NCI-H1417 treated with DMSO at 0.1 percent for 48 hours (cell line): Measurements from ENCODE around the gene SLC25A26.
"Not testable (repeated sequence)": the region's sequence is repeated elsewhere in the genome, so short reads cannot be mapped to it uniquely, and the experiment has no call there.

ENCODE experiments used
- DNase-seq: peaks from one replicate; lab custom pipeline; 2025; lab: John Stamatoyannopoulos, UW

Gene SLC25A26, protein sequence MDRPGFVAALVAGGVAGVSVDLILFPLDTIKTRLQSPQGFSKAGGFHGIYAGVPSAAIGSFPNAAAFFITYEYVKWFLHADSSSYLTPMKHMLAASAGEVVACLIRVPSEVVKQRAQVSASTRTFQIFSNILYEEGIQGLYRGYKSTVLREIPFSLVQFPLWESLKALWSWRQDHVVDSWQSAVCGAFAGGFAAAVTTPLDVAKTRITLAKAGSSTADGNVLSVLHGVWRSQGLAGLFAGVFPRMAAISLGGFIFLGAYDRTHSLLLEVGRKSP

DNA sequence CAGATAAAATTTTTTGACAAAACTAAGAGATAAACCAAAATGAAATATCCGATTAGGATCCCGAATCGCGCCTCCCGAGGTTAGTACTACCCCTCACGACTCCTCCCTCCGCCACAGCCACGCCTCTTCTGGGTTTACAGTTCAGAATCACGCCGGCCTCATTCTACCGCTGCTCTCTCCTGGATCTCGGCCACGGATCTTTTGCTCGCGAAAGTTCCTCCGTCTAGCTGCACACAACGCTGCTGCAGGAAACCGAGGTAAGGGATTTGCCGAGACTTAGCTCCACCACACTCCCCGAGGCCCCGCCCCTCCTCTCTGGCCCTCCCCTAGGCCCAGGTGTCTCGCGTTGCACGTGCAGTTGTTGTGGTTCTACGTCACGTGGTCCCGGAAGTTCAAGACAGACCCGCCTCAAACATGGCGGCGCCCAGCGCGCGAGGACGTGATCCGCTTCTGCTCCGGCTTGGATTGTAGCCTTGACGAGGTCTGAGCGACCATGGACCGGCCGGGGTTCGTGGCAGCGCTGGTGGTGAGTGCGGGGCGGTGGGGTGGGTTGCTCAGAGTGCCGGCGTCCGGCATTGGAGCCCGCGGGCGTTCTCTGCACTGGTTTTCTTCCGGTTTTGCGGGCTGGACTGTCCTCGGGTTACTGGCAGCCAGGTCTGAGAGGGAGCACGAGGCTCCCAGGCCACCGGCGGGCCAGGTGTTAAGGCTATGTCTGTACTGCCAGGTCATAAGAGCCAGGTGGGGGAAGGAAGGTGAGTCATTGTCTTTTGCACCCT is at the start of gene SLC25A26:
Gene SLC25A26 (plus strand): TSS at position 400 of the 776 bp plus-strand sequence. CDS start 94 bp downstream, at position 494.
- peak; percentile 60 for DNase-seq

DNA sequence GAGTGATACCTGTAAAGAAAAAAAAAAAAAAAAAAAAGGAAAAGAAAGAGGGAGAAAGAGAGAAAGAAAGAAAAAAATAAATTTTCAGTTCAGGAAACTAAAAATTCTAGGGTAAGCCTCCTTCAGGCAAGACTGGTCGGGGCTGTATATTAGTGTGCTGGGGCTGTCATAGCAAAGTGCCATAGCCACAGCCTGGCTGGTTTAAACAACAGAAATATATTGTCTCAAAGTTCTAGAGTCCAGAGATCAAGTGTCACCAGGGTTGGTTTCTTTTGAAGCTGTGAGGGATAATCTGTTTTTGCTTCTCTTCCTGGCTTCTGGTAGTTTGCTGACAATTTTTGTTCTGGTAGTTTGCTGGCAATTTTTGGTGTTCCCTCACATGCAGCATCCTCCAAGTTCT is 48.4 kb upstream of the SLC25A26 start:
- no peak for DNase-seq

DNA sequence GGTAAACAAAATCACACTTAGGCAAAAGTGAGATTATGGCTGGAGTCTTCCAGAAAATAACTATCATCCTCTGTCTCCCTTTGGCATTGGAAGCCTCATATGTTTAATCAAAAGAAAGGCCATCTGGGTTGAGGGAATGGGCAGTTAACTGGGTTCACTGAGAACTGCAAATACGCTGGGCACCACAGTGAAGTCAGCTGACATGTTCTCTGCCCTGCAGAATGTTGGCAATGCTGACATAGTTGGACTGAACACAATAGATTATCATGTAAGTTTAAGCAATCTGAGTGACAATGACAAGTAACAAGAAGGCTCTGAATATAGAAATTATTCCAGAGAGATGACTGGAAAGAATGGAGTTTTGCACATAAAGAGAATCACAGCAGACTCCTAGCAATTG is 43.8 kb upstream of the SLC25A26 start:
- DNase-seq, result no peak

DNA sequence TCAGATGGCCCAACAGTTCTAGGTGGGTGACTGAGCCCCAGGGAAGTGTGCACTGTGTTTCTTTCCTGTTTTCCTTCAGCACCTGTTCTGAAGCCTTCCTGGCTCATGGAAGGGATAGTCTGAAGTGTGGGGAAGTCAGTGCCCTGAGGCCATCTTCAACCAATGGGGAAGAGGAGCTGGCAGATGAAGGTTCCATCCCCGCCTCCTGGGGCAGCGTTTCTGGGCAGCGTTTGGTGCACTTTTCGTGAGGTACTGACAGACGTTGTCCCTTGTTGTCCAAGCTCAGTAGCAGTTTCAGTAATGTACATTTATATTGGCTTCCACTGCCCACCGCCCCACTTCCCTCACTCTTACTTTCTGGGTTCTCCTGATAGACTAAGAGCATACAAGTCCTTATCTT is 42.6 kb upstream of the SLC25A26 start:
- DNase-seq, result no peak

DNA sequence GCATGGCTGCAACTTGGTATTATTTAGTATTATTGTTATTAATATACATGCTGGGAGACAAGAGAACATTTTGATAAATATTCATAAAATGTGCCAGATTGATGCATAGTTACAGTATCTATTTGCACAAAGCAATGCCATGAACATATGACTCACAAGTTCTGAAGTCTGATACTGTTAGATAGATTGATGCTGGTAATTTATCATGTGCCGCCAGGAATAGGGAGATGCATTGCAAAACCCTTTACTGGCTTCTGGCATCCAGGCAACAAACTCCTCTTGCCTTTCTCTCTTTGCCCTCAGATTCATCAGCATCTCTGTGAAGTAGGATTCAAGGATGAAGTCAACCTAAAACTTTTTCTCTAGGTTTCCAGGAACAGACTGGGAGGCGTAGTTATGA is 41.0 kb upstream of the SLC25A26 start:
- DNase-seq, result no peak

DNA sequence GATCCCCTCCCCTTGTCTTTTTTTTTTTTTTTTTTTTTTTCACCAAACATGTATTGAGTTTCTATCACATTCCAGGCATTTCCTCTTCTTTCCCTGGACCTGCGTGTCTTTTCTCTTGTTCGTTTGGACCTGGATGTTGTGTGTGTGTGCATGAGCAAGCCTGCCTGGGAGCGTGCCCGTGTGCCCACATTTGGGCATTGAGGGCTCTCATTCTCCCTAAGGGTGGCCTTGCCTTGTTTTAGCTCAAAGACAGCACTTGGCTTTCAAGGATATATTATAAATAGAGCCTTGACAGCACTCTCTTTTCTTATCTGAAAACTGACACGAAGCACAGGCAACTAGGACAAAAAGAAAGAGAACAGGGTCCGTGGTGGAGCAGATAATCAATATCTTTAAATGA is 39.0 kb upstream of the SLC25A26 start:
- DNase-seq, result no peak

DNA sequence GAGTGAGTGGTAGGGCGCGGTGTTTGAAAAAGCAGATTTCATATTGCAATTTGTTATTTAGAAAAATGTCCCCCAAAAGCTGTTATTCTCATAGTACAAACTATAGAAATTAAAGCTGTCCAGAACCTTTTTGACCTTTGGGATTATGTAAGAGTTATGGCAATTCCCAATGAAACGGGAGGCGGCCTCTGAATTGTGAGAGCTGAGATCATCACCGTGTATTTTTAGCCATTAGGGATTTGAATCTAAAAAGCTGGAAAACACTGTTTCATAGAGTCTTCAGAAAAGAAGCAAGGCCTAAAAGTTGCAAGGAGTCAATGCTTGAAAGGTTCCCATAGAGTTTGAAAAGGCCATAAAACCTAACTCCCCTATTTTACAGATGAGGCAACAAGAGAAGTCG is 38.6 kb upstream of the SLC25A26 start:
- DNase-seq, result no peak

DNA sequence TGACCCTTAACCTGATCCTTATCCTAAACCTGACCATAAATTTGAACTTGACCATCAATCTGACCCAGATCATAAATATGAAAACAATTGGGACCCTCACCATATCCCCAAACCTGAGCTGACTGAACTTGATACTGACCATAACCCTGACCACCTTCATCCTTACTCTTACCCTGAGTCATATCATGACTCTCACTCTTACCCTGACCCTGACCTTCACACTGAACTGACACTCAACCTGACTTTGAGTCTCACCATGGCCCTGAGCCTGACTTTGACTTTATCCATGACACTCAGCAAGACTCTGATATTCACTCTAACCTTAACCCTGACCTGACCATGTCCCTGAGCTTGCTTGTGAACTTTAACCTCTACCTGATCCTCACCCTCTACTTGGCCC is 34.3 kb upstream of the SLC25A26 start:
- DNase-seq, result no peak

DNA sequence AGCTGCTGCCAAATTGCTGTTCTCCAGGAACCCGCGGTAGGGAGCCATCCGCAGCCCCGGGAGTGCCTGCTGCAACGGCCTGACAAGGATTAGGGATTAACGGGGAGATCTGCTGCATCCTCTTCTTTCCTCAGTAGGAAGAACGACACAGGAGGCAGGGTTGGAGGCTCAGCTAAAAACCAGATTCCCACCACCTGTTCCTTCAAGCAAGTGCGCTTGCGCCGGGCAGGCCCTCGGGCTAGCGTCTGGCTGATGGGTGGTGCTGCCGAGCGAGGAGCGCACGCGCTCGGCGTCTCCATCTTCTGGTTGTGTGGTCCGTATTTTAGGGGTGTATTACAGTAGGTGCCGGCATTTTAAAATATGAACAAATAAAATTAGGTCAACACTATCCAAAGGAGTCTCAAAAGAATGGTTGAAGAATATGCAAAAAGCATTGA is 25.4 kb upstream of the SLC25A26 start:
- no peak for DNase-seq

DNA sequence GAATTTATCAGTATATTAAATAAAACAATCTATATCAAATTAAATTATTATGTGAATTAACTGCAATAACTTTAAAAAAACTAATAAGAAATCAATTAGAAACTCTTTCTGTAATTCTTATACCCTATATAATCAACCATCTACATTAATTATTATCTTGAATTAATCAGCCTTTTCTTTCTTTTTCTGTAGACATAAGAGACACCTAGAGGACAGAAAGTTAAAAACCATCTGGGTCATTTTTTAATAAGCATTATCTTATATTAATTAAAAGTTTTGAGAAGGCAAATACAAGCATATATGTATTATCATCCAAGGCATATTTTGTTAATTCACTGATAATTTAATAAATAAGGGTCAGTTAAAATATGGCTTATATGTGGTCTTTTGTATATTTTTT is 24.2 kb upstream of the SLC25A26 start:
- no peak for DNase-seq

DNA sequence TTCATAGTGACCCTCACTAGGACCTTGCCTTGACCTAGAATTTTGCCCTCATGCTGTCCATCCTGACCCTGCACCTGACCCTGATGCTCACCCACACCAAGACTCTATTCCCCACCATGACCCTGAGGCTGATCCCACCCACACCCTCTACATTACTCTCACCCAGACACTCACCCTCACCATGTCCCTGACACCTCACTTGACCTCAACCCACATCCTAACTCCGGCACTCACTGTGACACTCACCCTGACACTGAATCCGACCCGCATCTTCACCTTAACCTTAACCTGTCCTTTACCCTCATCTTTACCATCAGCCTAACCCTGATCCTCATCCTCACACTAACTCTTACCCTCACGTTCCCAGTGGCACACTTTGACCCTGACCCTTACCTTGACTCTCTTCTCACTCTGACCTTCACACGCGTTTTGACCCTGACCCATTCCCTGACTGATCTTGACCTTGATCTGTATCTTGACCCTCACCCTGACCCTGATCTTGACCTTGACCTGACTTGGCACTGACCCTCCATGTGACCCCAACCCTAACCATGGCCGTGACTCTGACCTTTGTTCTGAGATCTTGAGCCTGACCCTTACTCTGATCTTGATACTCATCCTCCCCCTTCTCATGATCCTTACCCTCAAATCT is 22.2 kb upstream of the SLC25A26 start:
- DNase-seq, result no peak

DNA sequence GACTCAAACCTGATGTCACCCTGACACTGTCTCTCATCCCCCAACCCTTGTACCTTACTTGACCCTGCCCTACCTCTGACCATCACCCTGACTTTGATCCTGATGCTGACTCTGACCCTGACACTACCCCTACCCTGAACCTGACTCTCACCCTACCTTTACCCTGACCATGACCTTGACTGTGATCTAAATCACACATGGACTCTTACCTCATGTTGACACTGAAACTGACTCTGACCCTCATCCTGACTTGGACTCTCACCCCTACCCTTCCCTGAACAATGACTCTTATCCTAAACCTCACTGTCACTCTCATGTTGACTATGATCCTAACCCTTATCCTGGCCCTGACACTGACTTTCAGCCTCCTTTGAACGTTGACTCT is 21.7 kb upstream of the SLC25A26 start:
- DNase-seq, result no peak

DNA sequence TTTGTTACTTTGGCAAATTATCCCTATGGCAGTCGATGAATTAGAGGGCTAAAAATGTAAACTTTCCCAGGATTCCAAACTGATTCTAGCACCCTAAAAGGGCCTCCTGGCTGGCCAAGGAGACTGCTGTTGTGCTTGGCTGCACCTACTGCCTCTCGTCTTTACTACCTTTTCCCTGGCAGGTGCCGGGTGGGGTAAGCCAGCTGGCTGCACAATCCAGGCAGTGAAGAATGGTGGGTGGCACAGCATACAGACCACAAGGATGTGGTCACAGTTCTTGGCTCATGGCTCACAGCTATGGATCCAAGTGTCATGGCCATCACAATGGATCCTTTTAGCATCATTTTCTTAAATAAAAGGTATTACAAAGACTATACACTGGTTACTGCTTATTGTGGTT is 20.7 kb upstream of the SLC25A26 start:
- DNase-seq, result no peak

DNA sequence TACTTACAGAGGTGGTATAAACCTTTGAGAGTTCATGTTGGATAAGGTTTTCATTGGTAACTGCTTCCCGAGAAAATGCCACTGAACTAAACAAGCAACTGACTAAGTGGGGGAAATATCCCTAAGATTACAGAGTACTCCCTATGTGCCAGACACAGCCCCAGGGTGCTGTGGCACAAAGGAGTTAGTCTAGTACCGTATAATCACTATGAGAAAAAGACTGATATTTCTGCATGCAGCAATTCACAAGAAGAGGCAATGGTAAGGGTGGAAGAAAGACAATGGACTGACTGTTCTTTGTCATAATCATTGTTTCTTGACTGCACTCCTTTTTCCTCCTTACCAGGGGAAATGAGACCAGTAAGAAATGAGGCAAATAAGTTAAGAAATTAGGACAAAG is 20.0 kb upstream of the SLC25A26 start:
- DNase-seq, result no peak

DNA sequence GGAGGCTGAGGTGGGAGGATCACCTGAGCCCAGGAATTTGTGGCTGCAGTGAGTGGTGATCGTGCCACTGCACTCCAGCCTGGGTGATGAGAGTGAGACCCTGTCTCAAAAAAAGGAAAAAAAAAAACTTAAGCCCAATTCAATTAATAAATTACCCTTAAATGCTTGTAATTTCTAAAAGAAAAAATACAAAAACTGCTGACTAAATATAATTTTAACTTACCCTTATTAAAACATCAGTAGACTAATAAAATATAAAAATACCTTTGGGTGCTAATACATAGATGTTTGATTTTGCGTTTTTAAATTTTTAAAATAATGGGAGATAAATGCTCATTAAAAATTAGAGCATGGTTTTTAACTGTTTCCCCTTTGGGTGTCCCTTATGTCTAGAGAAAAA is 17.5 kb upstream of the SLC25A26 start:
- DNase-seq, result no peak

DNA sequence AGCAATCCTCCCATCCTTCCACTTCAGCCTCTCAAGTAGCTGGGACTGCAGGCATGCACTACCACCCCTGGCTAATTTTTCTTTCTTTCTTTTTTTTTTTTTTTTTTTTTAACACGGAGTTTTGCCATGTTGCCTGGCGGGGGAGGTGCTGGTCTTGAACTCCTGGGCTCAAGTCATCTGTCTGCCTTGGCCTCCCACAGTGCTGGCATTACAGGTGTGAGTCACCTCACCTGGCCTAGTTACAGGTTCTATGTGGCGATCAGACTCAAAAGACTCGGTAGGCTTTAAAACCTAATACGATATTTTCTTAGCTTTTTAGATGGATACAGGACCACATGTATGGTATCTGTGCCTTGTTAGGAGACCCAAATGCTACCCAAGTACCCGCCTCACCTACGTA is 14.0 kb upstream of the SLC25A26 start:
- DNase-seq, result no peak

DNA sequence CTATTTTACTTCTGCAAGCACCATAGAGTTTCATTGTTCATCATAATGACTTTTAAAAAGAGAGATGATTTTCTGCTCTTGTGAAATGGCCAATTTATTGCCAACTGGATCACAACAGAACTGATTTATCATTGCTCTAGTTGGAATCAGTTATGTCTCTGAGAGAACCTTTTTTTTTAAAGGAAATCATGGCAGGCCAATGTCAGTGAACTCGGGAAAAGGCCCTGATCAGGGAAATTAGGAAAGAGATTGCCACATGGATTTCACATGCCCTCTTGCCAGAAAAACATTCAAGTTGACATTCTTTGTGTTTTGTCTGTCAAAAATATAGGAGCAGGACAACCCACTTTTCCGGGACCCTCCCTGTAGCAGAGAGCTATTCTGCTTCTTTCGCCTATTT is 12.6 kb upstream of the SLC25A26 start:
- no peak for DNase-seq

DNA sequence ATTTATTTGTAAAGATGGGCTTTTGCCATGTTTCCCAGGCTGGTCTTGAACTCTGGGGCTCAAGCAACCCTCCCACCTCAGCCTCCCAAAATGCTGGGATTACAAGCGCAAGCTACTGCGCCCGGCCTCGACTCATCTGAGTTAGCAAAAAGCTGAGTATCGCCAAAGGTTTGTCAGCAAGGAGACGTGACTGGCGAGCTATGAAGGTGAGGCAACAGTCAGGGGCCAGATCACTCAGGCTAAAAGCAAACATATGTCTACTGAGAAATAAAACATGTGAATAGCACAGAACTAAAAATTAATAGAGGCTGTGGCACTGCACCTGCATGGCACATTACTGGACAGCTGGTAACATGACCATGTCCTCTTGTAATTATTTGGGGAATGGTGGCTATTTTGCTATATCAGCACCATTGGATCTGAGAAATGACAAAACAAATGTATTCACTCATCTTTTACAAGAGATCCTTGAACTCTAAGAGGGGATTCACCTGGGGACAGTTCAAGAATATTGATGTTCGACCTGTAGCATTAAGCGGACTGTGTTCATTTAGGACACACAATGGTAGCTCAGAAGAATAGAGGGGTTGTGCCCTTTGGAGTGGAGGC is 10.0 kb upstream of the SLC25A26 start:
- DNase-seq, result no peak

DNA sequence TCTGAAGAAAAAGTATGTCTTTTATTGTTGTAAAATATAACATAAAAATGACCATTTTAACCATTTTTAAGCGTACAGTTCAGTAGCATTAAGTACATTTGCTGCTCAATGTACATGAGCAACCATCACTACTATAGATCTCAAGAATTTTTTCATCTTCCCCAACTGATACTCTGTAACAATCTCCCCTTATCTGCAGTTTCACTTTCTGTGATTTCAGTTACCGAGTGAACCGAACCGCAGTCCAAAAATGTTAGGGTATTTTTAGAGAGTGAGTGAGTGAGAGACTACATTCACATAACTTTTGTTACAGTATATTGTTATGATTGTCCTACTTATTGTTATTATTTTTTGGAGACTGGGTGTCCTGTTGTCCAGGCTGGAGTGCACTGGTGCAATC is 9.0 kb upstream of the SLC25A26 start:
- DNase-seq, result no peak

DNA sequence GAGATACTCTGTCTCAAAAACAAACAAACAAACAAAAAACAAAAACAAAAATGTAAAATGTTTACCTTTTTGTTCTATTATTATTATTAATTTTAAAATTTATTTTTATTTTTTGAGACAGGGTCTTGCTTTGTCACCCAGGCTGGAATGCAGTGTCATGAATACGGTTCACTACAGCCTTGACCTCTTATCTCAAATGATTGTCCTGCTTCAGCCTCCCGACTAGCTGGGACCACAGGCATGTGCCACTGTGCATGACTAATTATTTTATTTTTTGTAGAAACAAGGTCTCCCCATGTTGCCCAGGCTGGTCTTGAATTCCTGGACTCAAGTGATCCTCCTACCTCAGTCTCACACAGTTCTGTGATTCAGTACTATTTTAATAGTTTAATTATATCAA is 5.7 kb upstream of the SLC25A26 start:
- DNase-seq, result no peak

DNA sequence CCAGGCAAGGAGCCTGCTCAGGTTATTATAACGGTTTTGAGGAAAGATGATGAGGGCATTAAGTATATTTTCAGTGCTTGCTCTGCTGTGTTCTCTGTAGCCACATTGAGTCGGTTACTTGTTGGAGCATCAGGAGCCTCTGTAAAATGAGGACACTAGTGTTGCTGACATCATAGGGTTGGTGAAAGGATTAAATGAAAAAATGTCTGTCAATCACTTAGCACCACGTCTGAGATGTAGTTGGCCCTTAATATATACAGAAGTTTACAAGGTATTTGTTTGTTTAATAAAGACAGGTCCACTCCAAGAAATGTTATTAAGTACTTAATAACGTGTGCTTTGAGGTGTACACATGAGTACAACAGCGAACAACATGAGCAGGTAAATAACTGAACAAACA is 735 bp upstream of the SLC25A26 start:
- DNase-seq, result no peak

DNA sequence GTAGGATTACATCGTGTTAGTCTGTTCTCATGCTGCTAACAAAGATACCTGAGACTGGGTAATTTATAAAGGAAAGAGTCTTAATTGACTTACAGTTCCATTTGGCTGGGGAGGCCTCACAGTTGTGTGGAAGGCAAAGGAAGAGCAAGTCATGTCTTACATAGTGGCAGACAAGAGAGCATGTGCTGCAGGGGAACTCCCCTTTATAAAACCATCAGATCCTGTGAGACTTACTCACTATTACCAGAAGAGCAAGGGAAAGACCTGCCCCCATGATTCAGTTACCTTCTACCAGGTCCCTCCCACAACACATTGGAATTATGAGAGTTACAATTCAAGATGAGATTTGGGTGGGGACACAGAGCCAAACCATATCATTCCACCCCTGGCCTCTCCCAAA is 3.4 kb downstream of the SLC25A26 start:
- no peak for DNase-seq

DNA sequence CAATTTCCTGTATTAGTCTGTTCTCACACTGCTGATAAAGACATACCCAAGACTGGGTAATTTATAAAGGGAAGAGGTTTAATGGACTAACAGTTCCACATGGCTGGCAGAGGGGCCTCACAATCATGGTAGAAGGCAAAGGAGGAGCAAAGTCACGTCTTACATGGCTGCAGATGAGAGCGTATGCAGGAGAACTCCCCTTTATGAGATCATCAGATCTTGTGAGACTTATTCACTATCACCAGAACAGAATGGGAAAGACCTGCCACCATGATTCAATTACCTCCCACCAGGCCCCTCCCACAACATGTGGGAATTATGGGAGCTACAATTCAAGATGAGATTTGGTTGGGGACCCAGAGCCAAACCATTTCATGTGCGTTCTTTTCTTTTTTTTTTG is 5.3 kb downstream of the SLC25A26 start:
- DNase-seq, result not testable (repeated sequence)
